Panc1 (cell line): Measurements from ENCODE around the gene PHLPP1.

Experiments used
- CTCF ChIP-seq: fragments of 450-650 bp; IDR thresholded peaks from 2 replicates; pipeline ENCODE4 v1.5.1; 2017; ENCODE audit warnings: mild to moderate bottlenecking
- POLR2AphosphoS5 ChIP-seq: IDR thresholded peaks from 2 replicates; pipeline ENCODE4 v1.6.1; 2012; ENCODE audit warnings: mild to moderate bottlenecking, low read depth, low read length, moderate library complexity
- SIN3A ChIP-seq: IDR thresholded peaks from 2 replicates; pipeline ENCODE4 v1.6.1; 2012; ENCODE audit warnings: low read depth, mild to moderate bottlenecking, low read length, moderate library complexity, borderline replicate concordance; ENCODE audit not compliant: insufficient read depth
- TCF7L2 ChIP-seq: IDR thresholded peaks from 2 replicates; pipeline ENCODE4 v1.6.1; 2011; ENCODE audit warnings: mild to moderate bottlenecking, low read depth, low read length, inconsistent platforms
- TF ChIP-seq, protein P1 (sequence below), 2 experiments: IDR thresholded peaks; 2 replicates each; pipeline ENCODE4 v1.6.1; 2011 to 2012; ENCODE audit warnings: low read depth in 2 of 2, control low read depth in 1 of 2, low read length in 1 of 2, mild to moderate bottlenecking in 1 of 2, moderate library complexity in 1 of 2; ENCODE audit not compliant: insufficient read depth in 1 of 2

- TF ChIP-seq CTCF (no peak), POLR2AphosphoS5 (no peak), SIN3A (no peak), TCF7L2 (no peak)
- TF ChIP-seq, protein P1, sequence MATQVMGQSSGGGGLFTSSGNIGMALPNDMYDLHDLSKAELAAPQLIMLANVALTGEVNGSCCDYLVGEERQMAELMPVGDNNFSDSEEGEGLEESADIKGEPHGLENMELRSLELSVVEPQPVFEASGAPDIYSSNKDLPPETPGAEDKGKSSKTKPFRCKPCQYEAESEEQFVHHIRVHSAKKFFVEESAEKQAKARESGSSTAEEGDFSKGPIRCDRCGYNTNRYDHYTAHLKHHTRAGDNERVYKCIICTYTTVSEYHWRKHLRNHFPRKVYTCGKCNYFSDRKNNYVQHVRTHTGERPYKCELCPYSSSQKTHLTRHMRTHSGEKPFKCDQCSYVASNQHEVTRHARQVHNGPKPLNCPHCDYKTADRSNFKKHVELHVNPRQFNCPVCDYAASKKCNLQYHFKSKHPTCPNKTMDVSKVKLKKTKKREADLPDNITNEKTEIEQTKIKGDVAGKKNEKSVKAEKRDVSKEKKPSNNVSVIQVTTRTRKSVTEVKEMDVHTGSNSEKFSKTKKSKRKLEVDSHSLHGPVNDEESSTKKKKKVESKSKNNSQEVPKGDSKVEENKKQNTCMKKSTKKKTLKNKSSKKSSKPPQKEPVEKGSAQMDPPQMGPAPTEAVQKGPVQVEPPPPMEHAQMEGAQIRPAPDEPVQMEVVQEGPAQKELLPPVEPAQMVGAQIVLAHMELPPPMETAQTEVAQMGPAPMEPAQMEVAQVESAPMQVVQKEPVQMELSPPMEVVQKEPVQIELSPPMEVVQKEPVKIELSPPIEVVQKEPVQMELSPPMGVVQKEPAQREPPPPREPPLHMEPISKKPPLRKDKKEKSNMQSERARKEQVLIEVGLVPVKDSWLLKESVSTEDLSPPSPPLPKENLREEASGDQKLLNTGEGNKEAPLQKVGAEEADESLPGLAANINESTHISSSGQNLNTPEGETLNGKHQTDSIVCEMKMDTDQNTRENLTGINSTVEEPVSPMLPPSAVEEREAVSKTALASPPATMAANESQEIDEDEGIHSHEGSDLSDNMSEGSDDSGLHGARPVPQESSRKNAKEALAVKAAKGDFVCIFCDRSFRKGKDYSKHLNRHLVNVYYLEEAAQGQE (IDR thresholded peaks at IDR 0.05; ENCODE audit: insufficient read depth in 1 of 2, low read depth in 2 of 2, low read length in 1 of 2) = no peak
These were observed 20.0 kb downstream of the PHLPP1 start for GRCh38 chr18:62735387-62735786.
